Embryonic facial prominence (tissue), 1 donor: Measurements from ENCODE around the gene MCL1.
"Not testable (repeated sequence)": the region's sequence is repeated elsewhere in the genome, so short reads cannot be mapped to it uniquely, and the experiment has no call there.

Source experiments
- DNase-seq: peaks from one replicate; pipeline ENCODE4 v3.0.0-alpha.2; 2016; ENCODE audit errors: extremely low spot score

Gene MCL1

DNA sequence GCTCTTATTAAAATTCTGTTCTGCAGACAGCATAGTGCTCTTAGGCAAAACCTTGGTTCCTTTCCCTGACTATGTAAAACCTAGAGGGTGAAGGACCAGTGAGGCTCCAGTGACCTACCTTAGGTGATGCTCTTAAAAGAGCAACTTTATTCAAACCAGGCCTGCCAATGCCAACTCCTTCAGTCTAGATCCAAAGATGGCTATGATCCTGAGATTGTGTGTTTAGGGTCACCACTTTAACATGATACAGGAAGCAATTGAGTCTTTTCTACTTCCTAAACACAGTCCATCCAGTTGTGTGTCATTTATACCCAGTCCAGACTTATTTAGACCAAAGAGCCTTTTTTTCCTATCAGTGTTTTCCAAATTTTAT lies 10.8 kb downstream of the MCL1 start:
- DNase-seq, result no peak

DNA sequence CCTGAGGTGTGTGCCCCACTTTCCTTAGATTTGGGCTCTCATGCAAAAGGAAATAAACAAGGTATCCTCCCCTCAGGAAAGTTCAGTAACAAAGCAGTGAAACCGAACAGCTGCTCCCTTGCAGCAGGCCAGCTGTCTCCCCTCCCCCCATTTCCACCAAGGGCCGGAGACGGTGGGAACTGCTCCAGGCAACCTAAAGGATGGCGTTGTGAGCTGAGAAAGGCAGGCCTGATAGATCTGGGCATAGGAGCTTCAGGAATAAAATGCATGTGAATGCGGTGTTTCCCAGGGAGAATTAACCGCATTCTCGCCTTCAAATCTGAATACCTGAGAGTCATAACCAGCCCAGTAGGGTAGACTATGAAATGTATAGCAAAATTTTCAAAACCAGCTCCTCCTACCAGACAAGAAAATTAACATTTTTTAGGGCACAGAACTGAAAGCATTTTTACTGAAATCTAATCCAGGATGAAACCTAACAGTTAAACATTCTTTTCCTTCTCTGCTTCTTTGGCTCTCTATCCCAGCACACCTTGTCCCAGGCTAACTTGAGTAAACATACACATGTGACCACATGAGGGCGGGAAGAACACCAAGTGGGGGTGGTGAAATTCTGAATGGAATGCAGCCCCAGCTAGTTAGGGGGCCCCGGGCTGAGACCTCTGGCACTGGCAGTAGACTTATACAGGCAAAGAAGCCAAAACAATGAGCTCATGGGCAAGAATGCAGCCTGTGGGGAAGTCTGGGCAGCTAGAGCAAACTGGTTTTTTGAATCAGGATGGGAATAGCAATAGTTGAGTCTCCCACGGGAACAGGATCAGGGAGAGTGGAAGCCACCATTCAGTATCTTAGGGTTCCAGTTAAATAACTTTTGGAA lies 11.5 kb downstream of the MCL1 start:
- peak; percentile 71 for DNase-seq

DNA sequence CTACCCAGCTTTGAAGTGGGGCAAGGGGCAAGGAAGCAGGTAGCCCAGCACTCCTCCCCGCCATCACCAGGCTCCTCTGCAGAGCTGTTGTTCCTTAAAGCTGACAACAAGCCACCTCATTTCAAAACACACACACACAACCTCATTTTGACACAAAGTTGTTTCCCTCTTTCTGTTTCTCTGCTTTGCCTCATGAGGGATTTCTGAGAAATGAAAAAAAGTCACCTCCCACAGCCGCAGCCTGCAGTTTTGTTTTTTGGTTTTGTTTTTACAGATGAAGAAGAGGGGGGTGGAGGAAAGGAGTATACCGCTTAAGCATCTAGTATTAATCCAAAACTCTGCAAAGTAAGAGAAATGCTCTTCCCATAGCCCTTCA lies 12.1 kb downstream of the MCL1 start:
- DNase-seq, result no peak

DNA sequence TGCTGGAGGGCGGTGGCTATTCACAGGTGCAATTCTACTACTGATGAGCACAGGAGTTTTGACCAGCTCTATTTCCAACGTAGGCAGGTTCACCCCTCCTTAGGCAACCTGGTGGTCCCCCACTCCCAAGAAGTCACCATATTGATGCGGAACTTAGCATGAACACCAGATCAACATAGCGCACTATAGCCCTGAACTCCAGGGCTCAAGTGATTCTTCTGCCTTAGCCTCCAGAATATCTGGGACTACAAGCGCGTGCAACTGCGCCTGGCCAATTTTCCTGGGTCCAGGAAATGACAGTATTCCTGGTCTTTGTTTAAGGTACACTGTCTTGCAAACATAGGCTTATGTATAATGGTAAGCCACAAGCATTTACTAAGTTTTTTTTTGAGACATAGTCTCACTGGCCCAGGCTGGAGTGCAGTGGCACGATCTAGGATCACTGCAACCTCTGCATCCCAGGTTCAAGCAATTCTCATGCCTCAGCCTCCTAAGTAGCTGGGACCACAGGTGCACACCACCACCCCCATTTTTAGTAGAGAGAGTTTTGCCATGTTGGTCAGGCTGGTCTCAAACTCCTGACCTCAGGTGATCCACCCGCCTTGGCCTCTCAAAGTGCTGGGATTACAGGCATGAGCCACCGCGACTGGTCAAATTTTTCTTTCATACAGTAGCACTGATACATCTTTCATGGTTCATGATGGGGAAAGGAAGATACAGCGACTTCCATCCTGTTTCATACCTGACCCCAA lies 12.6 kb downstream of the MCL1 start:
- no peak for DNase-seq

DNA sequence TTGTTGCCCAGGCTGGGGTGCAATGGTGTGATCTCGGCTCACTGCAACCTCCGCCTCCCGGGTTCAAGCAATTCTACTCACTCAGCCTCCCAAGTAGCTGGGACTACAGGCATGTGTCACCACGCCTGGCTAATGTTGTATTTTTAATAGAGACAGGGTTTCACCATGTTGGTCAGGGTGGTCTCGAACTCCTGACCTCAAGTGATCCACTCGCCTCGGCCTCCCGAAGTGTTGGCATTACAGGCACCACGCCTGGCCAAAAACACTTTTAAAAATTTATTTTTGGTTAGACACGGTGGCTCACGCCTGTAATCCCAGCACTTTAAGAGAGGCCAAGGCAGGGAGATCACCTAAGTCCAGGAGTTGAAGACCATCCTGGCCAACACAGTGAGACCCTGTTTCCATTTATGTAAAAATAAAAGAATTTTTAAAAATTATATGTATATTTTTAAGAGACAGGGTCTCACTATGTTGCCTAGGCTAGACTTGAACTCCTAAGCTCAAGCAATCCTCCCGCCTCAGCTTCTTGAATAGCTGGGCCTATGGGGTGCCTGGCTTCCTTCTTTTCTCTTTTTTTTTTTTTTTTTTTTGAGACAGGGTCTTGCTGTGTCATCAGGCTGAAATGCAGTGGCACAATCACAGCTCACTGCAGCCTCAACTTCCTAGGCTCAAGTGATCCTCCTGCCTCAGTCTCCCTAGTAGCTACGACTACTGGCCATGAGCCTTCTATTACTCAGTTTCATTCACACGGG lies 14.0 kb downstream of the MCL1 start:
- not testable (repeated sequence) for DNase-seq

DNA sequence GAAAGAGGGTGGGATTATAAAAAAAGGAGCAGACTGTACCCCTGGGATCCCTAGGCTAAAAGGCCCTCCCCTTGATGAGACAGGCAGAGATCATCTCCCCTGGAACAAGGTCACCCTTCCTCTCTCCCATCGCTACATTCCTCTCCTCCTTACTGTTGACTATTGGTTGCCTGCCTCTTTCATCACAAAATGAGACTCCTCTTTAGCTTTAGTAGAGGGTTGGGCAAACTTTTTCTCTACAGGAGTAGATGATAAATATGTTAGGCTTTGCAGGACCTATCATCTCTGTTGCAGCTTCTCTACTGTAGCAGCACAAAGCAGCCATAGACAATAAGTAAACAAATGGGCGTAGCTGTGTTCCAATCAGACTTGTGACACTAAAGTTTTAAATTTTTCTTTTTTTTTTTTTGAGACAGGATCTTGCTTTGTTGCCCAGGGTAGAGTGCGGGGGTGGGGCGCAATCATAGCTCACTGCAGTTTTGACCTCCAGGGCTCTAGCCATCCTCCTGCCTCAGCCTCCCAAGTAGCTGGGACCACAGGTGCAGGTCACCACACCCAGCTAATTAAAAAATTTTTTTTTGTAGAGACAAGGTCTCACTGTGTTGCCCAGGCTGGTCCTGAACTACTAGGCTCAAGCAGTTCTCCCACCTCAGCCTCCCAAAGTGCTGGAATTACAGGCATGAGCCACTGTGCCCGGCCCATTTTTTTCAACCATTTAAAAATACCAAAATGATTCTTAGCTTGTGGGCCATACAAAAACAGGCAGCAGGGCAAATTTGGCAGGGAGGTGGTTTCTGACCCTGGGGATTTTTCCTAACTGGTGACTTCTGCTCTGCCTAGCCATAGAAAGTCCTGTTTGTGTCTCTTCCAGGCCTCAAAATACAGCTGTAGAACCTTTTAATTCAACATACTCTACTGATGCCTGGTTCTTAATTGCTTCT lies 15.1 kb downstream of the MCL1 start:
- DNase-seq, result no peak

DNA sequence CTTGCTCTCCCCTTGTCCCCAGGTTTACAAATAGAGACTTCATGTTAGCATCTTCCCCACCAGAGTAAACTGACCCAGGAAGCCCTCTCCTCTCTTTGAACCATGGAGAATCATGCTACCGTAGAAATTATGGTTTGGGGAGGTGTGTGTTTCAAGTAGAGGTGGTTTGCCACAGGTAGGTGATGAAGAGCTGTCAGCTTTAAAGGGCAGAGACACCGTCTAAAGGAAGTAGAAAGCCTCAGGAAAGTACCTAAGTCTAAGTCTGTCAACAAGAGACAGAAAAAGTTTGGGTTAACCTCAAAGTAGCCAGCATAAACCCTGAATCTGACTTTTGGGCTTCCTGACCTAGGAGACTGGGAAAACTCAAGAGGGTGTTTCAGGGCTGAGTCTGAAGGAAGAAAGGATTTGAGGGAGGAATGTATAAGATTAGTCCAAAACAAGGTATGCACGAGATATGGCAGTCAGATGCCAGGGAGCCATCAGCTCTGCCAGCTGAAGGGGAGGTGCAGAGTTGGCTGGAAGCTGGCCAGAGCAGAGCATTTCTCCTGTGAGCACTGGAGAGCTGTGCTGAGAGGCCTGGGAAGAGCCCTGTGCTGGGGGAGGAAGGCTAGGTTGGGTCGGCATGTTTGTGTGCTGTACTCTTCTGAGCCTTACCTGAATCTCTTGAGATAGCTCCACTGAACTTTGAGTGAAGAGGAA lies 15.9 kb downstream of the MCL1 start:
- no peak for DNase-seq

DNA sequence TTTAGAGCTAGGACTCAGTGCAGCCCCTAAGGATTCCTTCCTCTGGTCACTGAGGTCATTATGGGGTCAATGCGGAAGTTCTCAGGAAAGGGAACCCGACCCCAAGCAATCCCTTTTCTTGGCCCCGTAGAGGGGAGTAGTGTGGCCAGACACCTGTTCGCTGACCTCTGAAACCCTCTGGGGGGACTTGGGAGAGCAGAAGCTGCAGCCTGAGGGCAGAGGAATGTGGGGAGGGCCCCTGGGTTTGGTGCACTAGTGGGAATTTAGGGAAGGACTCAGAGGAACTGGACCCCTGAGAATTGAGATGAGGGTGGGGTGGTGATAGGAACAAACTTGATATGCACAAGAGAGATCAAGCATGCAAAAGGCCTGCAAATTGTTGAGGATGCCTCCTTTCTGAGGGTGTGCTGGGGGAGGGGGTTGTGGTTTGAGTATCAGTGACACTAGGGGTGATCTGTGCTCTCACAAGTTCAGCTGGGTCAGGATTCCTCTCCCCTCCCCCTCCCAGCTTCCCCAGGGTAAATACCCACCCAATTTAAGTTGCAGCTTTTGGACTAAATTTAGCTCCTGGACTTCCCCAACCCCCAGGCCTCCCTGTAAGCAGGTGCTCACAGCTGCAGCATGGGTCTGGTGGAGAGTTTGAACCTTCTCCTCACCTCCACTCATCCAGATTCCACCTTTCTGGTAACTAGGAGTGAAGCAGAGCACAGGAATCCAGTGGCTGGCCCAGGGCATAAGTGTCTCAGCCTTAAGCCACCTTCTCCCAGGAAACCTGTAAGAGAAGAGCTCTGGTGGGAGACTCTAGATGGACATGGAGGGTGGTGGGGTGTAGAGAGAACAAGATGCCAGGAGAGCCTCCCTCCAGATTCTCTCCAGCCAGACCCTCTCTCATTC lies 16.7 kb downstream of the MCL1 start:
- DNase-seq, result no peak

DNA sequence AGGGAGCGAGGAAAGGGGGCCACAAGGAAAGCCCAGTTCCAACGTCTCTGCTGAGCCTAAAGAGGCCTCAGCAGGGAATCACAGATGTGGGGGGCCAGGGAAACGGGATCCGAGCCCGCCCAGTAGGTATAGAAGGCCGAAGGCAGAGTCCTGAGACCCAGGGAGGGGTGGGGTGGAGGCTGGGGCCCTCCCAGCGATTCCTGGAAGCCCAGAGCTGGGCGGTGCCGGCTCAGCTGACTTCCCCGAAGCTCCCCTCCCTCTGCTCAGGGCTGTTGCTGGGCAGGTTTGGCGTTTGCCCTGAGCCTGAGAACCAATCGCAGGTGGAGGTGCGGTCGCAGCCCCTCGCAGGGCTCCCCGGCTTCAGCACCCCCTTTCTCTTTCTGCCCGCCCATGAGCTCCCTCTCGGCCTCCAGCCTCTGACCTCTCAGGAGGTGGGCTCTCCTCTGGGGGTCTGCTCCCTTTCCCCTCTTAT lies 17.4 kb downstream of the MCL1 start:
- peak; percentile 91 for DNase-seq

DNA sequence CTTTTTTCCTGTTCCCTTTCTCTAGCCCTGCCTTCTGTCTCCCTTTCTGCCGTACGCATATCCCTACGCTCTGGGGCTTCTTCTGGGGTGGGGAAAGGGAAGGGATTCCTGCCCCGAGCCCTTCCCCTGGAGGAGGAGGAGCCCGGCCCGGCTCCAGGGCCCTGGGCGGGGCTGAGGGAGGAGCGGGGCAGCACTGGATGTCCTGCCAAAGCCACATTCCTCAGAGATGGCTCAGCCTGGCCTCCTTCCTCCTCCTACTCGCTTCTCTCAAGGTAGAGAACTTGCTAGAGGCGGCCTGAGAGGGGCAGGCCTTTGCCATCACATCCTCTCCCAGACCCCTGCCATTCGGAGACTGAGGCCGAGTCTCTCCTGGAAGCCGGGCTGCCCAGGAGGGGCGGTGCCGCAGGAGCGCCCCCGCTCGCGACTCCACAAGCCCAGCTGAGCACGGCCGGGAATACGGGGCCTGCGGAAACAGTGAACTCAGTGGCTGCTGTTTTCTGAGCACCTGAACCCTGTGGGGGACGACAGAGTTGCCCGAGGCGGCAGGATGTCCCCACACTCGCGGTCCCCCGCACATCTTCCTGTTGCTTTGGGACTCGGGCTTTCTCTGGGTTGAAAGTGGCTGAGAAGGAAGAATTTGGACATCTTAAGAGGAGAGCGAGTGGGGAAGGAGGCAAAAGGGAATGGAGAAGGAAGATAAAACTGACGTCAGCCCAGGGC lies 18.0 kb downstream of the MCL1 start:
- DNase-seq, result peak; percentile 89

DNA sequence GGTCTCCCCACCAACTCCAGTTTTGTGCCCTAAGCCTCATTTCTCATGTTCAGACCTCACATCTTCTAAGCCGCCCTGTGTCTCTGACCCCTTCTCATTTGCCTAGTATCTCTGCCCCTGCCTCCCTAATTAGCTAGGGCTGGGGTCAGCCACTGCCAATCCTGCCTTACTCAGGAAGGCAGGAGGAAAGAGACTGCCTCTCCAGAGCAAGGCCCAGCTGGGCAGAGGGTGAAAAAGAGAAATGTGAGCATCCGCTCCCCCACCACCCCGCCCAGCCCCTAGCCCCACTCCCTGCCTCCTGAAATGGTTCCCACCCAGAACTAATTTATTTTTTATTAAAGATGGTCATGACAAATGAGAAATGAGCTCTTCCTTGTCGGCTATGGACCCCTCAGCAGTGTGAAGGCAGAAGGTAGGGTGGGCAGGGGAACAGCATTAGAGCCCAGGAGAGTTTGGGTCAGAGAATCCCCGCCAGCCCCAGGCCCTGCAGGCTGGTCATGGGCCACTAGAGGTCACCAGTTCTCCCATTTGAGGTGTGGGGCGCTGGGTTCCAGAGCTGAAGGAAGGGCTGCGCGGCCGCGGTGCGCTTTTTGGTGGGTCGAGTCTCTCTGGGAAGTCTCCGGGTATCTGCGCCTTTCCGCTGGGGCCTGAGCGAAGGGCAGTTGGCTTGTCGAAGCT lies 18.7 kb downstream of the MCL1 start:
- DNase-seq, result no peak

DNA sequence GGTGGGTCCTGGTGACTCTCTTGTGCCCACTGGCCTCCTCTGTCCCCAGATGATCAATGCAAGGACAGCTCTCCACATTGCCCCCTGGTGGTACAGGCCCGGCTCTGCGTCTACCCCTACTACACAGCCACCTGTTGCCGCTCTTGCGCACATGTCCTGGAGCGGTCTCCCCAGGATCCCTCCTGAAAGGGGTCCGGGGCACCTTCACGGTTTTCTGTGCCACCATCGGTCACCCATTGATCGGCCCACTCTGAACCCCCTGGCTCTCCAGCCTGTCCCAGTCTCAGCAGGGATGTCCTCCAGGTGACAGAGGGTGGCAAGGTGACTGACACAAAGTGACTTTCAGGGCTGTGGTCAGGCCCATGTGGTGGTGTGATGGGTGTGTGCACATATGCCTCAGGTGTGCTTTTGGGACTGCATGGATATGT lies 19.4 kb downstream of the MCL1 start:
- DNase-seq, result no peak

DNA sequence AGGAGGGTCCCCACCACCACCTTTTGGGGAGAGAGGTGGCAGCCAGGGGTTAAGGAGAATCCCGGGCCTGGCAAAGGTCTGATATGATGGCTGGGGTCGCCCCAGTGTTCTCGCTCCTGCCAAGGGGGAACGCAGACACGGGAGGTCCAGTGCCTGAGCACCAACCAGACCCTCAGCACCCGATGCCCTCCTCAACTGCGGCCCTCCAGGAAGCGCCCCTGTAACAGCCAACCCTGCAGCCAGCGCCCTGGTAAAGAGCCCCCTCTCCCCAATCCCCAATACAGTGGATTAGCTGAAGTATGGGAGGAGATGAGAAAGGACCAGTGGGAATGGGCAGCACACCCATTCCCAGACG lies 19.8 kb downstream of the MCL1 start:
- no peak for DNase-seq

DNA sequence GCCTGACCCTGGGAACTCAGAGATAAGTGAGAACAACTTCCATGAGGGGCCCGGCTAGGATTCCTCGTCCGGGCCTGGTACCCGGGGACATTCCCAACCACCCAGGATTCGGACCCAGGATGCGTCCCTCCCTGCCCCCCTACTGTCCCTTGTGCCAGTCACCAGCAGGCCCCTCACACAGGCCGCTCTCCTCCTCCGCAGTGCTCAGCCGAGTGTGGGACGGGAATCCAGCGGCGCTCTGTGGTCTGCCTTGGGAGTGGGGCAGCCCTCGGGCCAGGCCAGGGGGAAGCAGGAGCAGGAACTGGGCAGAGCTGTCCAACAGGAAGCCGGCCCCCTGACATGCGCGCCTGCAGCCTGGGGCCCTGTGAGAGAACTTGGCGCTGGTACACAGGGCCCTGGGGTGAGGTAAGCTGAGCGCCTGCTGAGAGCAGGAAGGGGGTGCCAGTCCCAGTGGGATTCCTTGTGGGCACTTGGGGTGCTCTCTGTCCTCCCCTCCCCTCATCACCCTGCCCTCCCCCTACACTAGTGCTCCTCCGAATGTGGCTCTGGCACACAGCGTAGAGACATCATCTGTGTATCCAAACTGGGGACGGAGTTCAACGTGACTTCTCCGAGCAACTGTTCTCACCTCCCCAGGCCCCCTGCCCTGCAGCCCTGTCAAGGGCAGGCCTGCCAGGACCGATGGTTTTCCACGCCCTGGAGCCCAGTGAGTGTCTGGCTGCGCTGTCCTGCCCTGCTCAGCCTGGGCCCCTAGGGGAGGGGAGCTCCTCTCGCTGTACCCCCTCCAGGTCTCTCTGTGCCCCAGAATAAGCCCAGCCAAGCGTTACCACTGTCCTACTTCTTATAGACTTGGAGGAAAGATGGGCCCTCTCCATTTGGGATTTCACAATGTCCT lies 20.4 kb downstream of the MCL1 start:
- DNase-seq, result no peak

DNA sequence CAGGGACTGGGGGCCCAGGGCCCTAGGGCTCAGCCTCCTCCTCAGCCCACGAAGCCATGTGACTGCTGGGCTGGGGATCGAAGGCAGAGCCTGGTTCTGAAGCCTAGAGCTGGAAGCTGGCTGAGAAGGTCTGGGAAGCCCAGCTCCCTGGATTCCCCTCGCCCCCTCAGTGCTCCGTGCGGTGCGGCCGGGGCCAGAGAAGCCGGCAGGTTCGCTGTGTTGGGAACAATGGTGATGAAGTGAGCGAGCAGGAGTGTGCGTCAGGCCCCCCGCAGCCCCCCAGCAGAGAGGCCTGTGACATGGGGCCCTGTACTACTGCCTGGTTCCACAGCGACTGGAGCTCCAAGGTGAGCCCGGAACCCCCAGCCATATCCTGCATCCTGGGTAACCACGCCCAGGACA lies 21.1 kb downstream of the MCL1 start:
- DNase-seq, result no peak

DNA sequence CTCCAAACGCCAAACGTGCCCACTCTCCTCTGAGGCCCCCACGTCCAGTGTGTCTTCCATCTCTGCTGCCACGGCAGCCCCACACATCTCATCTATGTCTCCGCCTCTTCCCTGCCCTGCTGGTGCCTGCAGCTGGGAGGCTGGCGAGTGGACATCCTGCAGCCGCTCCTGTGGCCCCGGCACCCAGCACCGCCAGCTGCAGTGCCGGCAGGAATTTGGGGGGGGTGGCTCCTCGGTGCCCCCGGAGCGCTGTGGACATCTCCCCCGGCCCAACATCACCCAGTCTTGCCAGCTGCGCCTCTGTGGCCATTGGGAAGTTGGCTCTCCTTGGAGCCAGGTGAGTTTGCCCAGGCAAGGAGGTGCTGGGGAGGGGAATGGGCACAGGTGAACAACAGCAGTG lies 21.6 kb downstream of the MCL1 start:
- DNase-seq, result no peak

DNA sequence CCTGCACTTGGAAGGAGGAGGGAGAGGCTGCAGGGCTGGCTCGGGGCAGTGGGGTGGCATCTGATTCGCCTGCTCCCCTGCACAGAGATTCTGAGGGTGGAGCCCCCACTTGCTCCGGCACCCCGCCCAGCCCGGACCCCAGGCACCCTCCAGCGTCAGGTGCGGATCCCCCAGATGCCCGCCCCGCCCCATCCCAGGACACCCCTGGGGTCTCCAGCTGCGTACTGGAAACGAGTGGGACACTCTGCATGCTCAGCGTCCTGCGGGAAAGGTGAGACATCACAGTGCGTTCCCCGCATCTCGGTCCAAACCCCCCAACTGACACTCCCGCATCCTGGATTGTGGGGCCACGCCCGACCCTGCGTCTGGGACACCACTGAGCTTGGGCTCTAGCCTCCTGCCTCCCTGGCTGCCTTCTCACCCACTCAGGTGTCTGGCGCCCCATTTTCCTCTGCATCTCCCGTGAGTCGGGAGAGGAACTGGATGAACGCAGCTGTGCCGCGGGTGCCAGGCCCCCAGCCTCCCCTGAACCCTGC lies 22.3 kb downstream of the MCL1 start:
- DNase-seq, result no peak
